GM19240 (cell line): ENCODE results near the gene GLB1L3.
"Not testable (repeated sequence)": the region's sequence is repeated elsewhere in the genome, so short reads cannot be mapped to it uniquely, and the experiment has no call there.

ENCODE experiments used
- DNase-seq: peaks from one replicate; pipeline ENCODE4 v3.0.0; 2011; ENCODE audit warnings: low spot score; ENCODE audit not compliant: insufficient read length

The GLB1L3 gene

GRCh38 chr11:134343646-134344045, 67.5 kb downstream of the GLB1L3 start:
- no peak for DNase-seq

GRCh38 chr11:134344497-134345236, 68.5 kb downstream of the GLB1L3 start:
- DNase-seq: not testable (repeated sequence)

GRCh38 chr11:134345237-134345550, 69.0 kb downstream of the GLB1L3 start:
- DNase-seq: no peak

- no peak for DNase-seq
Observed at GRCh38 chr11:134346101-134346975, 70.2 kb downstream of the GLB1L3 start.

- DNase-seq: no peak
Observed at GRCh38 chr11:134346976-134347350, 70.8 kb downstream of the GLB1L3 start.

GRCh38 chr11:134347441-134347840, 71.3 kb downstream of the GLB1L3 start:
- no peak for DNase-seq

- no peak for DNase-seq
Observed at GRCh38 chr11:134349109-134349801, 73.1 kb downstream of the GLB1L3 start.

GRCh38 chr11:134349802-134350355, 73.7 kb downstream of the GLB1L3 start:
- no peak for DNase-seq

GRCh38 chr11:134350381-134350780, 74.2 kb downstream of the GLB1L3 start:
- no peak for DNase-seq

GRCh38 chr11:134352111-134352510, 75.9 kb downstream of the GLB1L3 start:
- no peak for DNase-seq

- no peak for DNase-seq
Observed at GRCh38 chr11:134355136-134355535, 79.0 kb downstream of the GLB1L3 start.

GRCh38 chr11:134355656-134356055, 79.5 kb downstream of the GLB1L3 start:
- no peak for DNase-seq

- DNase-seq: no peak
Observed at GRCh38 chr11:134356656-134357544, 80.7 kb downstream of the GLB1L3 start.

- DNase-seq: no peak
Observed at GRCh38 chr11:134357545-134357839, 81.3 kb downstream of the GLB1L3 start.

- no peak for DNase-seq
Observed at GRCh38 chr11:134358165-134358855, 82.1 kb downstream of the GLB1L3 start.

- no peak for DNase-seq
Observed at GRCh38 chr11:134358856-134359490, 82.8 kb downstream of the GLB1L3 start.

- no peak for DNase-seq
Observed at GRCh38 chr11:134359646-134360045, 83.5 kb downstream of the GLB1L3 start.

GRCh38 chr11:134360050-134360835, 84.1 kb downstream of the GLB1L3 start:
- DNase-seq: peak; percentile 56

GRCh38 chr11:134361661-134362060, 85.5 kb downstream of the GLB1L3 start:
- DNase-seq: no peak
